Natural killer cell (primary cell): ENCODE data around the gene FER1L5. TPM values are rescaled to one million over a fixed set of nuclear protein-coding genes. Genes with fewer than 3 reads are reported as not detected.

Experiments used
- ATAC-seq, 3 donors: fragments of 150-1000 bp in 2 of 3; fragments of 200-7000 bp in 1 of 3; cut with Tn5 transposase; 1 replicate in 1 of 3; 2 replicates in 2 of 3; pipeline ENCODE4 v1.10.0; 2021; ENCODE audit warnings: mild to moderate bottlenecking in 2 of 3, moderate library complexity in 2 of 3
- DNase-seq, 2 donors: peaks; one replicate each; pipeline versions ENCODE4 v3.0.0 to v3.0.0-alpha.2; 2013 to 2021; ENCODE audit warnings: mixed read lengths in 1 of 2
- H3K27ac ChIP-seq: one replicate; pipeline ENCODE4 v1.5.1; 2013; ENCODE audit warnings: mild to moderate bottlenecking, low read length
- H3K27me3 ChIP-seq: one replicate; pipeline ENCODE4 v1.6.1; 2013; ENCODE audit warnings: low read length; ENCODE audit not compliant: control insufficient read depth, insufficient read depth
- H3K36me3 ChIP-seq: one replicate; pipeline ENCODE4 v1.6.1; 2013; ENCODE audit warnings: low read length; ENCODE audit not compliant: control insufficient read depth, insufficient read depth
- H3K4me1 ChIP-seq: one replicate; pipeline ENCODE4 v1.6.1; 2013; ENCODE audit warnings: low read length; ENCODE audit not compliant: control insufficient read depth, insufficient read depth
- H3K4me3 ChIP-seq: one replicate; pipeline ENCODE4 v1.5.1; 2013; ENCODE audit warnings: low read length
- H3K9me3 ChIP-seq: one replicate; pipeline ENCODE4 v1.6.1; 2013; ENCODE audit warnings: low read length; ENCODE audit not compliant: control insufficient read depth, insufficient read depth
- H3K27ac Mint-ChIP-seq, 2 donors: one replicate each; pipeline ENCODE4 v1.8.0; 2022; ENCODE audit warnings: mild to moderate bottlenecking in 2 of 2, mixed read lengths in 2 of 2, moderate library complexity in 1 of 2
- H3K27me3 Mint-ChIP-seq, 2 donors: one replicate each; pipeline ENCODE4 v1.8.0; 2022; ENCODE audit warnings: low read depth in 2 of 2, mixed read lengths in 2 of 2
- H3K36me3 Mint-ChIP-seq: one replicate; pipeline ENCODE4 v1.8.0; 2022; ENCODE audit warnings: mixed read lengths
- H3K4me1 Mint-ChIP-seq, 2 donors: one replicate each; pipeline ENCODE4 v1.8.0; 2022; ENCODE audit warnings: mixed read lengths in 2 of 2
- H3K4me3 Mint-ChIP-seq: one replicate; pipeline ENCODE4 v1.8.0; 2022; ENCODE audit warnings: mild to moderate bottlenecking, moderate library complexity, mixed read lengths
- H3K9me3 Mint-ChIP-seq, 2 donors: one replicate each; pipeline ENCODE4 v1.8.0; 2022; ENCODE audit warnings: mixed read lengths in 2 of 2
- WGBS: methylation state at CpG from one replicate; pipeline ENCODE4 v1.1.7; 2013; ENCODE audit warnings: missing lambda C conversion rate; ENCODE audit not compliant: insufficient coverage; 5-methylcytosine and 5-hydroxymethylcytosine counted together
- intact Hi-C: fragments of 100-400 bp; cut with micrococcal nuclease; formaldehyde crosslinking; loops from one replicate; pipeline ENCODE4 v1.14.2; 2022
- total RNA-seq, 4 donors: library from RNA; stranded (reverse); fragments of 120-200 nt in 1 of 4; gene quantifications; one replicate each; pipeline versions ENCODE4 v1.2.3 to v1.2.4, GENCODE V29; 2013 to 2022
- TF ChIP-seq, protein P1 (sequence below): fragments of 200-600 bp; IDR thresholded peaks from one replicate; pipeline ENCODE4 v1.8.0; 2022; ENCODE audit warnings: antibody characterized with exemption

Gene FER1L5
- total RNA-seq, 3 donors from 2014 or later (not counting 1 experiment from before 2014, with no cell fraction given): not detected

GRCh38 chr2:96734880-96735583 is 92.5 kb downstream of the FER1L5 start:
- Mint-ChIP-seq H3K36me3 (peaks cover 12% of the 10 kb centered on the region), H3K9me3 (no peaks in the 10 kb centered on the region)
- peaks cover 21% of the 10 kb centered on the region for H3K36me3 ChIP-seq

GRCh38 chr2:96737251-96737650 is 94.7 kb downstream of the FER1L5 start:
- Mint-ChIP-seq H3K4me3 (peak overlapping the region; percentile 22), H3K36me3 (peaks cover 7% of the 10 kb centered on the region), H3K27ac (no peak overlapping the region), H3K9me3 (no peaks in the 10 kb centered on the region), H3K4me1 (peaks cover 18 to 33% of the 10 kb centered on the region in 2 donors), H3K27me3 (no peaks in the 10 kb centered on the region)
- Histone ChIP-seq H3K36me3 (peaks cover 18% of the 10 kb centered on the region), H3K27me3 (no peaks in the 10 kb centered on the region), H3K27ac (no peak overlapping the region), H3K4me3 (no peak overlapping the region), H3K9me3 (no peaks in the 10 kb centered on the region), H3K4me1 (peaks cover 15% of the 10 kb centered on the region)
- ATAC-seq (no peak), DNase-seq (no peak)
- 78% methylated on average over 2 of the region's 2 CpGs for WGBS
- TF ChIP-seq, protein P1, sequence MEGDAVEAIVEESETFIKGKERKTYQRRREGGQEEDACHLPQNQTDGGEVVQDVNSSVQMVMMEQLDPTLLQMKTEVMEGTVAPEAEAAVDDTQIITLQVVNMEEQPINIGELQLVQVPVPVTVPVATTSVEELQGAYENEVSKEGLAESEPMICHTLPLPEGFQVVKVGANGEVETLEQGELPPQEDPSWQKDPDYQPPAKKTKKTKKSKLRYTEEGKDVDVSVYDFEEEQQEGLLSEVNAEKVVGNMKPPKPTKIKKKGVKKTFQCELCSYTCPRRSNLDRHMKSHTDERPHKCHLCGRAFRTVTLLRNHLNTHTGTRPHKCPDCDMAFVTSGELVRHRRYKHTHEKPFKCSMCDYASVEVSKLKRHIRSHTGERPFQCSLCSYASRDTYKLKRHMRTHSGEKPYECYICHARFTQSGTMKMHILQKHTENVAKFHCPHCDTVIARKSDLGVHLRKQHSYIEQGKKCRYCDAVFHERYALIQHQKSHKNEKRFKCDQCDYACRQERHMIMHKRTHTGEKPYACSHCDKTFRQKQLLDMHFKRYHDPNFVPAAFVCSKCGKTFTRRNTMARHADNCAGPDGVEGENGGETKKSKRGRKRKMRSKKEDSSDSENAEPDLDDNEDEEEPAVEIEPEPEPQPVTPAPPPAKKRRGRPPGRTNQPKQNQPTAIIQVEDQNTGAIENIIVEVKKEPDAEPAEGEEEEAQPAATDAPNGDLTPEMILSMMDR: no peak
- intact Hi-C loops: no loop called here

More at GRCh38 chr2:96734880-96735583, 92.5 kb downstream of the FER1L5 start:
- no peak overlapping the region for H3K27ac ChIP-seq
- H3K27ac Mint-ChIP-seq: no peak overlapping the region
- intact Hi-C loops: no loop called here
- no peak overlapping the region for H3K4me3 ChIP-seq
- DNase-seq (no peak), ATAC-seq (no peak)
- H3K4me1 ChIP-seq: peaks cover 10% of the 10 kb centered on the region
- TF ChIP-seq, protein P1: no peak
- no peaks in the 10 kb centered on the region for H3K27me3 ChIP-seq
- H3K9me3 ChIP-seq: no peaks in the 10 kb centered on the region
- H3K27me3 Mint-ChIP-seq: no peaks in the 10 kb centered on the region
- WGBS: 97% methylated on average over 8 of the region's 8 CpGs
- H3K4me3 Mint-ChIP-seq: no peak overlapping the region
- peaks cover 12 to 27% of the 10 kb centered on the region in 2 donors for H3K4me1 Mint-ChIP-seq

DNA sequence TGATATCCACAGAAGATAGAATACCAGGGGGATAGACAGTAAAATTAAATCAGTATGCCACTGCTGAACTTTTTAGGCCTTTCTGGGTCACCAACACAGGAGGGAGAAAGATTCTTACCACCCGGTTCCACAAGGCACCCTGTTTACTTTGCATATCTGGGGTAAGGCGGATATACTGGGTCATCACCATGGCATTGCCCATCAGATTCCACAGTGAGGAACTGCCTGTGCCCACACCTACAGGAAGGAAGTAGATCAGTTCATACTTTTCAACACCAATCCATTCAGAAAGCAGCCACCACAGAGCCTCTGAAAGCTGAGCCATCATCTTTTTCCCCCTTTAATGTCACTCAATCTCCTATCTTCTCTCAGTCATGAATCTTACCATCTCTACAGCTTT is 95.3 kb downstream of the FER1L5 start:
- Mint-ChIP-seq H3K4me3 (peak overlapping the region; percentile 22), H3K9me3 (no peaks in the 10 kb centered on the region), H3K4me1 (peaks cover 18 to 33% of the 10 kb centered on the region in 2 donors), H3K27me3 (no peaks in the 10 kb centered on the region), H3K27ac (no peak overlapping the region), H3K36me3 (peaks cover 7% of the 10 kb centered on the region)
- DNase-seq (peak in 1 of 2 donors; percentile 45), ATAC-seq (no peak)
- H3K4me1 ChIP-seq: peaks cover 15% of the 10 kb centered on the region
- TF ChIP-seq, protein P1: no peak
- H3K4me3 ChIP-seq: no peak overlapping the region
- H3K27ac ChIP-seq: no peak overlapping the region
- intact Hi-C loops: no loop called here
- H3K36me3 ChIP-seq: peaks cover 17% of the 10 kb centered on the region
- H3K27me3 ChIP-seq: no peaks in the 10 kb centered on the region
- H3K9me3 ChIP-seq: no peaks in the 10 kb centered on the region
- 56% methylated on average over 2 of the region's 2 CpGs for WGBS
